GM23338 (cell line): ENCODE data around the gene EFNB3. TPM values are rescaled to one million over a fixed set of nuclear protein-coding genes. Genes with fewer than 3 reads are reported as not detected.

Experiments used
- ATAC-seq: fragments of 200-7000 bp; cut with Tn5 transposase; 3 replicates; pipeline ENCODE4 v1.9.1; 2020
- DNase-seq: peaks from one replicate; pipeline ENCODE4 v3.0.0-alpha.2; 2015; ENCODE audit warnings: low spot score
- H2AFZ ChIP-seq: fragments of 200-600 bp; sonication (generic); 2 replicates; pipeline ENCODE4 v1.8.0; 2016; ENCODE audit warnings: antibody characterized with exemption, mild to moderate bottlenecking, moderate library complexity
- H3F3A ChIP-seq: fragments of 200-600 bp; sonication (generic); replicated peaks from 2 replicates; pipeline ENCODE4 v1.8.0; 2017; ENCODE audit warnings: antibody characterized with exemption, mixed run types, low read depth
- H3K27ac ChIP-seq: fragments of 200-600 bp; sonication (generic); 2 replicates; pipeline ENCODE4 v1.6.1; 2016; ENCODE audit warnings: low read depth
- H3K27me3 ChIP-seq: fragments of 200-600 bp; sonication (generic); 2 replicates; pipeline ENCODE4 v1.8.0; 2016; ENCODE audit warnings: mild to moderate bottlenecking, mixed run types, moderate library complexity; ENCODE audit not compliant: insufficient read depth
- H3K36me3 ChIP-seq: fragments of 200-600 bp; sonication (generic); 2 replicates; pipeline ENCODE4 v1.8.0; 2016; ENCODE audit warnings: mild to moderate bottlenecking; ENCODE audit not compliant: insufficient read depth
- H3K4me1 ChIP-seq: fragments of 200-600 bp; sonication (generic); 2 replicates; pipeline ENCODE4 v1.8.0; 2016; ENCODE audit warnings: mild to moderate bottlenecking, moderate library complexity; ENCODE audit not compliant: insufficient read depth
- H3K4me2 ChIP-seq: fragments of 200-600 bp; sonication (generic); 2 replicates; pipeline ENCODE4 v1.7.1; 2017; ENCODE audit warnings: mixed run types
- H3K4me3 ChIP-seq: fragments of 200-600 bp; sonication (generic); 2 replicates; pipeline ENCODE4 v1.6.1; 2016; ENCODE audit warnings: mixed run types
- H3K79me2 ChIP-seq: fragments of 200-600 bp; sonication (generic); replicated peaks from 2 replicates; pipeline ENCODE4 v1.8.0; 2017; ENCODE audit warnings: mild to moderate bottlenecking; ENCODE audit not compliant: insufficient read depth
- H3K9me2 ChIP-seq: fragments of 200-600 bp; sonication (generic); 2 replicates; pipeline ENCODE4 v1.8.0; 2017; ENCODE audit not compliant: insufficient read depth
- H4K20me1 ChIP-seq: fragments of 200-600 bp; sonication (generic); replicated peaks from 2 replicates; pipeline ENCODE4 v1.8.0; 2017; ENCODE audit warnings: mild to moderate bottlenecking; ENCODE audit not compliant: insufficient read depth
- H3K27ac Mint-ChIP-seq: 2 replicates; pipeline ENCODE4 v1.8.0; 2020; ENCODE audit warnings: inconsistent platforms, mild to moderate bottlenecking, moderate library complexity, mixed read lengths
- H3K27me3 Mint-ChIP-seq: 3 replicates; pipeline ENCODE4 v1.8.0; 2022; ENCODE audit warnings: low read depth, mild to moderate bottlenecking, moderate library complexity, mixed read lengths, inconsistent platforms; ENCODE audit not compliant: insufficient read depth, poor library complexity
- H3K36me3 Mint-ChIP-seq: 3 replicates; pipeline ENCODE4 v1.8.0; 2021; ENCODE audit warnings: low read depth, mild to moderate bottlenecking, inconsistent platforms, moderate library complexity, mixed read lengths
- H3K4me1 Mint-ChIP-seq: 3 replicates; pipeline ENCODE4 v1.8.0; 2020; ENCODE audit warnings: mild to moderate bottlenecking, inconsistent platforms, mixed read lengths
- H3K4me3 Mint-ChIP-seq: 3 replicates; pipeline ENCODE4 v1.8.0; 2021; ENCODE audit warnings: moderate library complexity, mild to moderate bottlenecking, inconsistent platforms, mixed read lengths
- H3K9me3 Mint-ChIP-seq: 3 replicates; pipeline ENCODE4 v1.8.0; 2020; ENCODE audit warnings: moderate library complexity, mild to moderate bottlenecking, inconsistent platforms, mixed read lengths
- CREB1 ChIP-seq: fragments of 250-450 bp; sonication (Bioruptor Pico); IDR thresholded peaks from 2 replicates; pipeline ENCODE4 v1.5.0; 2020; ENCODE audit warnings: low read depth, mild to moderate bottlenecking, moderate library complexity
- CTCF ChIP-seq, 2 experiments: fragments of 200-600 bp in 1 of 2; sonication (generic) in 1 of 2; conservative IDR thresholded peaks; 2 replicates each; pipeline versions ENCODE4 v1.5.1 to v1.6.1; 2016 to 2017; ENCODE audit warnings: antibody characterized with exemption in 2 of 2, low read depth in 2 of 2, mild to moderate bottlenecking in 2 of 2, moderate library complexity in 1 of 2
- EZH2 ChIP-seq: fragments of 200-600 bp; sonication (generic); IDR thresholded peaks from one replicate; pipeline ENCODE4 v1.8.0; 2017; ENCODE audit warnings: antibody characterized with exemption, mild to moderate bottlenecking, low read depth; ENCODE audit not compliant: unreplicated experiment
- EZH2phosphoT487 ChIP-seq: fragments of 200-600 bp; sonication (generic); IDR thresholded peaks from one replicate; pipeline ENCODE4 v1.8.1; 2018; ENCODE audit warnings: antibody characterized with exemption; ENCODE audit not compliant: unreplicated experiment
- JUNB ChIP-seq: IDR thresholded peaks from one replicate; pipeline ENCODE4 v1.6.1; 2016; ENCODE audit warnings: antibody characterized with exemption; ENCODE audit not compliant: unreplicated experiment
- NANOG ChIP-seq: IDR thresholded peaks from 2 replicates; pipeline ENCODE4 v1.6.1; 2016; ENCODE audit warnings: antibody characterized with exemption, borderline replicate concordance
- POLR2AphosphoS5 ChIP-seq: IDR thresholded peaks from 2 replicates; pipeline ENCODE4 v1.6.1; 2016; ENCODE audit warnings: antibody characterized with exemption, low read depth
- REST ChIP-seq: IDR thresholded peaks from one replicate; pipeline ENCODE4 v1.6.1; 2018; ENCODE audit warnings: antibody characterized with exemption; ENCODE audit not compliant: unreplicated experiment
- STAT1 ChIP-seq: IDR thresholded peaks from one replicate; pipeline ENCODE4 v1.6.1; 2016; ENCODE audit warnings: antibody characterized with exemption; ENCODE audit not compliant: unreplicated experiment
- ZNF114 ChIP-seq: fragments of 250-450 bp; sonication (Bioruptor Pico); IDR thresholded peaks from 2 replicates; pipeline ENCODE4 v1.5.0; 2020; ENCODE audit warnings: mild to moderate bottlenecking, moderate library complexity
- ZNF331 ChIP-seq: fragments of 250-450 bp; sonication (Bioruptor Pico); IDR thresholded peaks from 2 replicates; pipeline ENCODE4 v1.5.0; 2020; ENCODE audit warnings: low read depth, mild to moderate bottlenecking, moderate library complexity
- polyA plus RNA-seq: library from polyadenylated mRNA; unstranded; fragments of >200 nt; fragmentation: Nextera tagmentation; extraction: Ambion mirVana; gene quantifications from 2 replicates; pipeline ENCODE4 v1.2.1, GENCODE V29; 2016
- total RNA-seq: library from RNA; depleted of rRNA; stranded (reverse); fragments of >200 nt; shearing (Covaris generic); gene quantifications from 2 replicates; pipeline ENCODE4 v1.2.3, GENCODE V29; 2014
- TF ChIP-seq, protein P1 (sequence below): IDR thresholded peaks from 2 replicates; pipeline ENCODE4 v1.6.1; 2016; ENCODE audit warnings: antibody characterized with exemption
- TF ChIP-seq, protein P2 (sequence below): fragments of 250-450 bp; sonication (Bioruptor Pico); IDR thresholded peaks from 2 replicates; pipeline ENCODE4 v1.5.0; 2020; ENCODE audit warnings: mild to moderate bottlenecking, moderate library complexity

Gene EFNB3
- total and polyA plus RNA-seq, 2 experiments from 2014 or later = 4.2 to 11.5 TPM

DNA sequence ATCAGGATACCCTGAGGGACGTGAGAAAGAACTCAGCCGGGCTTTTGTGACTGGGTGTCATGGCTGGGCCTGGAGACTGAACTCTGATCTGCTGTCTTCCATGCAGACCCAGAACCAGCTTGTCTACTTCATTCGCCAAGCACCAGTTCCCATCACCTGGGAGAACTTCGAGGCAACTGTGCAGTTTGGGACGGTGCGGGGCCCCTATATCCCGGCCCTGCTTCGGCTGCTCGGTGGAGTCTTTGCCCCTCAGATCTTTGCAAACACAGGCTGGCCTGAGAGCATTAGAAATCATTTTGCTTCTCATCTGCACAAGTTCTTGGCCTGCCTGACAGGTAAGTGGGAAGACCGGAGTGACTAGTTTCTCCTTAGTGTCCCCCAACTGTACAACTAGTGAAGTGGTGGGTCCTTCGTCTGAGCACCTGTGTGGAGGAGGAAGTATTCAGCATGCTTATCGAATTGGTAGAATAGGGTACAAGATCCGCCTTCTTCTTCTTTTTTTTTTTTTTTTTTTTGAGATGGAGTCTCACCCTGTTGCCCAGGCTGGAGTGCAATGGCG lies 28.1 kb downstream of the EFNB3 start:
- DNase-seq = no peak
- ATAC-seq = no peak
- no peaks in the 10 kb centered on the region for H3K4me1 Mint-ChIP-seq

More for the DNA sequence above, 28.1 kb downstream of the EFNB3 start:
- no peaks in the 10 kb centered on the region for H3K9me2 ChIP-seq
- no peaks in the 10 kb centered on the region for H3K36me3 ChIP-seq
- H3K27me3 Mint-ChIP-seq = peaks cover 12% of the 10 kb centered on the region
- no peaks in the 10 kb centered on the region for H3K4me1 ChIP-seq
- H3K4me3 ChIP-seq = no peak overlapping the region
- no peaks in the 10 kb centered on the region for H3K79me2 ChIP-seq
- no peak overlapping the region for H3K27ac Mint-ChIP-seq
- no peaks in the 10 kb centered on the region for H3K27me3 ChIP-seq
- H4K20me1 ChIP-seq = no peaks in the 10 kb centered on the region
- no peak overlapping the region for H3K4me3 Mint-ChIP-seq
- TF ChIP-seq, protein P1, sequence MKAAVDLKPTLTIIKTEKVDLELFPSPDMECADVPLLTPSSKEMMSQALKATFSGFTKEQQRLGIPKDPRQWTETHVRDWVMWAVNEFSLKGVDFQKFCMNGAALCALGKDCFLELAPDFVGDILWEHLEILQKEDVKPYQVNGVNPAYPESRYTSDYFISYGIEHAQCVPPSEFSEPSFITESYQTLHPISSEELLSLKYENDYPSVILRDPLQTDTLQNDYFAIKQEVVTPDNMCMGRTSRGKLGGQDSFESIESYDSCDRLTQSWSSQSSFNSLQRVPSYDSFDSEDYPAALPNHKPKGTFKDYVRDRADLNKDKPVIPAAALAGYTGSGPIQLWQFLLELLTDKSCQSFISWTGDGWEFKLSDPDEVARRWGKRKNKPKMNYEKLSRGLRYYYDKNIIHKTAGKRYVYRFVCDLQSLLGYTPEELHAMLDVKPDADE = no peak
- TF ChIP-seq CTCF (conservative IDR thresholded peaks at IDR 0.05; ENCODE audit: low read depth in 2 of 2) = no peak
- TF ChIP-seq, protein P2, sequence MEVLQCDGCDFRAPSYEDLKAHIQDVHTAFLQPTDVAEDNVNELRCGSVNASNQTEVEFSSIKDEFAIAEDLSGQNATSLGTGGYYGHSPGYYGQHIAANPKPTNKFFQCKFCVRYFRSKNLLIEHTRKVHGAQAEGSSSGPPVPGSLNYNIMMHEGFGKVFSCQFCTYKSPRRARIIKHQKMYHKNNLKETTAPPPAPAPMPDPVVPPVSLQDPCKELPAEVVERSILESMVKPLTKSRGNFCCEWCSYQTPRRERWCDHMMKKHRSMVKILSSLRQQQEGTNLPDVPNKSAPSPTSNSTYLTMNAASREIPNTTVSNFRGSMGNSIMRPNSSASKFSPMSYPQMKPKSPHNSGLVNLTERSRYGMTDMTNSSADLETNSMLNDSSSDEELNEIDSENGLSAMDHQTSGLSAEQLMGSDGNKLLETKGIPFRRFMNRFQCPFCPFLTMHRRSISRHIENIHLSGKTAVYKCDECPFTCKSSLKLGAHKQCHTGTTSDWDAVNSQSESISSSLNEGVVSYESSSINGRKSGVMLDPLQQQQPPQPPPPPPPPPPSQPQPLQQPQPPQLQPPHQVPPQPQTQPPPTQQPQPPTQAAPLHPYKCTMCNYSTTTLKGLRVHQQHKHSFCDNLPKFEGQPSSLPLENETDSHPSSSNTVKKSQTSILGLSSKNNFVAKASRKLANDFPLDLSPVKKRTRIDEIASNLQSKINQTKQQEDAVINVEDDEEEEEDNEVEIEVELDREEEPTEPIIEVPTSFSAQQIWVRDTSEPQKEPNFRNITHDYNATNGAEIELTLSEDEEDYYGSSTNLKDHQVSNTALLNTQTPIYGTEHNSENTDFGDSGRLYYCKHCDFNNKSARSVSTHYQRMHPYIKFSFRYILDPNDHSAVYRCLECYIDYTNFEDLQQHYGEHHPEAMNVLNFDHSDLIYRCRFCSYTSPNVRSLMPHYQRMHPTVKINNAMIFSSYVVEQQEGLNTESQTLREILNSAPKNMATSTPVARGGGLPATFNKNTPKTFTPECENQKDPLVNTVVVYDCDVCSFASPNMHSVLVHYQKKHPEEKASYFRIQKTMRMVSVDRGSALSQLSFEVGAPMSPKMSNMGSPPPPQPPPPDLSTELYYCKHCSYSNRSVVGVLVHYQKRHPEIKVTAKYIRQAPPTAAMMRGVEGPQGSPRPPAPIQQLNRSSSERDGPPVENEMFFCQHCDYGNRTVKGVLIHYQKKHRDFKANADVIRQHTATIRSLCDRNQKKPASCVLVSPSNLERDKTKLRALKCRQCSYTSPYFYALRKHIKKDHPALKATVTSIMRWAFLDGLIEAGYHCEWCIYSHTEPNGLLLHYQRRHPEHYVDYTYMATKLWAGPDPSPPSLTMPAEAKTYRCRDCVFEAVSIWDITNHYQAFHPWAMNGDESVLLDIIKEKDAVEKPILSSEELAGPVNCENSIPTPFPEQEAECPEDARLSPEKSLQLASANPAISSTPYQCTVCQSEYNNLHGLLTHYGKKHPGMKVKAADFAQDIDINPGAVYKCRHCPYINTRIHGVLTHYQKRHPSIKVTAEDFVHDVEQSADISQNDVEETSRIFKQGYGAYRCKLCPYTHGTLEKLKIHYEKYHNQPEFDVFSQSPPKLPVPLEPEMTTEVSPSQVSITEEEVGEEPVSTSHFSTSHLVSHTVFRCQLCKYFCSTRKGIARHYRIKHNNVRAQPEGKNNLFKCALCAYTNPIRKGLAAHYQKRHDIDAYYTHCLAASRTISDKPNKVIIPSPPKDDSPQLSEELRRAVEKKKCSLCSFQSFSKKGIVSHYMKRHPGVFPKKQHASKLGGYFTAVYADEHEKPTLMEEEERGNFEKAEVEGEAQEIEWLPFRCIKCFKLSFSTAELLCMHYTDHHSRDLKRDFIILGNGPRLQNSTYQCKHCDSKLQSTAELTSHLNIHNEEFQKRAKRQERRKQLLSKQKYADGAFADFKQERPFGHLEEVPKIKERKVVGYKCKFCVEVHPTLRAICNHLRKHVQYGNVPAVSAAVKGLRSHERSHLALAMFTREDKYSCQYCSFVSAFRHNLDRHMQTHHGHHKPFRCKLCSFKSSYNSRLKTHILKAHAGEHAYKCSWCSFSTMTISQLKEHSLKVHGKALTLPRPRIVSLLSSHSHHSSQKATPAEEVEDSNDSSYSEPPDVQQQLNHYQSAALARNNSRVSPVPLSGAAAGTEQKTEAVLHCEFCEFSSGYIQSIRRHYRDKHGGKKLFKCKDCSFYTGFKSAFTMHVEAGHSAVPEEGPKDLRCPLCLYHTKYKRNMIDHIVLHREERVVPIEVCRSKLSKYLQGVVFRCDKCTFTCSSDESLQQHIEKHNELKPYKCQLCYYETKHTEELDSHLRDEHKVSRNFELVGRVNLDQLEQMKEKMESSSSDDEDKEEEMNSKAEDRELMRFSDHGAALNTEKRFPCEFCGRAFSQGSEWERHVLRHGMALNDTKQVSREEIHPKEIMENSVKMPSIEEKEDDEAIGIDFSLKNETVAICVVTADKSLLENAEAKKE (CRISPR knock-in tag) = no peak
- TF ChIP-seq REST = no peak
- TF ChIP-seq EZH2 = no peak
- no peak for TF ChIP-seq ZNF114 (CRISPR knock-in tag)
- no peak for TF ChIP-seq JUNB
- no peak for TF ChIP-seq CREB1 (CRISPR knock-in tag)
- no peak for TF ChIP-seq POLR2AphosphoS5
- TF ChIP-seq STAT1 = no peak
- TF ChIP-seq NANOG = no peak
- TF ChIP-seq EZH2phosphoT487 = no peak
- no peak for TF ChIP-seq ZNF331
- H3K36me3 Mint-ChIP-seq = no peaks in the 10 kb centered on the region
- H2AFZ ChIP-seq = no peak overlapping the region
- H3K27ac ChIP-seq = no peak overlapping the region
- H3F3A ChIP-seq = no peaks in the 10 kb centered on the region
- no peaks in the 10 kb centered on the region for H3K9me3 Mint-ChIP-seq
- H3K4me2 ChIP-seq = no peak overlapping the region
